ENCODE data around the gene PDIA6. TPM values are rescaled to one million over a fixed set of nuclear protein-coding genes. Genes with fewer than 3 reads are reported as not detected.
"Not testable (repeated sequence)": the region's sequence is repeated elsewhere in the genome, so short reads cannot be mapped to it uniquely, and the experiment has no call there.

The PDIA6 gene
- polyA plus RNA-seq, 3 donors, result 358 to 391 (median 365) TPM

DNA sequence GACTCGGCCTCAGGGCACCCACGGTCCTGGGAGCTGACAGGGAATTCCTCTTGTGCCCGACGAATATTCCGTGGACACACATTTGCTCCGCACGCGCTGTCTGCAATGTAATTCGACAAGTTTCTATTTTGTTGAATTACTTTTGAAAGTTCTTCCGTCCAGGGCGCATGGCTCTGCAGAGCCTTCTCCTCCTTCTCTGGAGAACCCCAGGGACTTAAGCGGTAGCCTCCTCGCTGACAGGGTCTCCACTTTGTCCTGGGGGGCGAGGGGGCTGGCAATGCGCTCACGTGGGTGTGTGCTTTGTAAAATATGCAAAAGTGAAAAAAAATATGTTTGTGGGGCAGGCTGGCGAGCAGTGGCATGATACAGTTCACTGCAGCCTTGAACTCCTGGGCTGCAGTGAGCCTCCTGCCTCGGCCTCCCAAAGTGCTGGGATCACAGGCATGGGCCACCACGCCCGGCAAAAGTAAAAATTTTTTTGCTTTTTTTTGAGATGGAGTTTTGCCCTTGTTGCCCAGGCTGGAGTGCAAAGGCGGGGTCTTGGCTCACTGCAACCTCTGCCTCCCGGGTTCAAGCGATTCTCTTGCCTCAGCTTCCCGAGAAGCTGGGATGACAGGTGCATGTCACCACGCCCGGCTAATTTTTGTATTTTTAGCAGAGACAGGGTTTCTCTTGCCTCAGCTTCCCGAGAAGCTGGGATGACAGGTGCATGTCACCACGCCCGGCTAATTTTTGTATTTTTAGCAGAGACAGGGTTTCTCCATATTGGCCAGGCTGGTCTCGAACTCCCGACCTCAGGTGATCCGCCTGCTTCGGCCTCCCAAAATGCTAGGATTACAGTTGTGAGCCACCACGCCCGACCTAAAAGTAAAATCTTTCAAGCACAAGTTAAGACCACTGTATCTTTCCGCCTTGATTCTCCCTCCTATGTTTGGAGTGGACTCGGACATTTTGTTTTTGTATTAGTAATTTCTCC is 866 bp upstream of the PDIA6 start:
- peak in 1 of 3 donors; percentile 31 for DNase-seq (ENCODE audit: low read depth in 3 of 3, low spot score in 2 of 3)

DNA sequence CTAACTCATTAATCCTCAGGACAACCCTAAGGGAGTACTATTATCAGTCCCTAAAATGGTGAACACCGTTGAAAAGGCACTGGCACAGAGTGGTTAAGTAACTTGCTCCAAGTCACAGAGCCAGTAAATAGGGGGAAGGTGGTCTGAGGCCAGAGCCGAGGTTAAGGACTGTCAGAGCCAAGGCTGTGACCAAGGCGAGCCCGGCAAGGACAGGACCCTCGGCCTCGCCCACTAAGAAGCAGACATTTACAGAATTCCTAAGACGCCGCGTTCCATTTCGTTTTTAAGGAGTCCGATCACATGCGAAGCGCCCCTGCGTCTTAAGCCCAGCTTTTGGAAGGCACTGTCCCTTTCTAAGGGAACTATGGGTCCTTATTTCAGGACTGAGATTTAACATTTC is 1.1 kb downstream of the PDIA6 start:
- no peak for DNase-seq (ENCODE audit: low read depth in 3 of 3, low spot score in 2 of 3)

DNA sequence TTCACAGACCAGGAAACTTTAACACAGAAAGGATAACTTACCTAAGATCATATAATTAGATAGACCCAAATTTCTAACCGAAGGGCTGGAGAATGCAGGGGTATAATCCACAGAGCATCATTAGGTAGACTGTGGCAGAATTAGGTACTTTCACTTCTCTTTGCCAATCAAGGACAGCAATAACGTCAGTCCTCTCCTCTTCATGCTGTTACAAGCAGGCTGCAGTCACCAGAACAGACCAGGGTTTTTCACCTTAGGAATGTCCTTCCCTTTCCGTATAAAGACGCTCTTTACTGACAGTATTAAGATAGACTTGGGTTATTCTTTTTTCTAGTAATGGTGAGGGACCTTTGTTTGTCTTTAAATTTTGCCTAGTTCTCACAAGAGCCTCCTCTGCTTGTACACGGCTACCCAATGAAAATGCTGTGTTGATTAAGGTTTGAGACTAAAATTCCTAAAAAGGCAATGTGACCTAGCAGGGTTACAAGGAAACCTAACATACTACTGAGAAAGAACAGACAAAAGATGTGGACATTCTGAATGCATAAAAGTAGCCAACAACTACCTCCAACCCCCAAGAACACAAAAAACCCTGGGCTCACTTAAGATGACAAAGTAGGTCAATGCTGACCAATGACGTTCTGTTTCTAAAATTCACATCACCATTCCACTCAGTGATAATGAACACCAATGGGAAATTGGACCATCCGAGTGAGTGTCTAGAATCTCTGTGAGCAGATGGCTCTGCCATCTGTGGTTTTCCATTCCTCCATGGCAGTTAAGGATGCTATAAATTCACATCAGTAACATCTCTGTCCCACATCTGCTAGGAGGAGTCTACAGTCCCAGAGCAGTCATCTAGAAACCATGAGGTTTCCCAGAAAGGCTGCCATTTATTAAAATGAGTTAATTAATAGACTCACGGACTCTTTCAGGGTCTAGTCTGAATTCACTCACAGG is 2.1 kb downstream of the PDIA6 start:
- DNase-seq (ENCODE audit: low read depth in 3 of 3, low spot score in 2 of 3), result no peak

DNA sequence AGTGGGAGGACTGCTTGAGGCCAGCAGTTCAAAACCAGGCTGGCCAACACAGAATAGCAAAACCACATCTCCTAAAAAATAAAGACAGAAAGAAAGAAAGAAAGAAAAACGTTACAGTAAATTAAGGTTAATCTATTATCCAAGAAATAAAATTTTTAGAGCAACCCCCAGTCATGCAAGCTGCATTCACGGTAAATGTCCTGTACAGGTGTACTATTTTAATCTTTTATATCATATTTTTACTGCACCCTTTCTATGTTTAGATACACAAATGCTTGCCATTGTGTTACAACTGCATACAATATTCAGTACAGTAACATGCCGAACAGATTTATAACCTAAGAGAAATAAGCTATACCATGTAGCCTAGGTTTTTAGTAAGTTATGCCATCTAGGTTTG is 6.0 kb downstream of the PDIA6 start:
- no peak for DNase-seq (ENCODE audit: low read depth in 3 of 3, low spot score in 2 of 3)

DNA sequence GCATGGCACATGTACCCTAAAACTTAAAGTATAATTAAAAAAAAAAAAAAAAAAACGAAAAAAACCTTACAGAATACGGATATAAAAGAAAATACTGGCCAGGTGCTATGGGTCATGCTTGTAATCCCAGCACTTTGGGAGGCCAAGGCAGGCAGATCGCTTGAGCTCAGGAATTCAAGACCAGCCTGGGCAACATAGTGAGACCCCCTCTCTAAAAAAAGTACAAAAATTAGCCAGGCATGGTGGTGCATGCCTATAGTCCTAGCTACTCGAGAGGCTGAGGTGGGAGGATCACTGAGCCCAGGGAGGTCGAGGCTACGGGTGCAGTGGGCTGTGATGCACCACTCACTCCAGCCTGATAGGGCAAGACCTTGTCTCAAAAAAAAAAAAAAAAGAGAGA is 6.6 kb downstream of the PDIA6 start:
- not testable (repeated sequence) for DNase-seq (ENCODE audit: low read depth in 3 of 3, low spot score in 2 of 3)

DNA sequence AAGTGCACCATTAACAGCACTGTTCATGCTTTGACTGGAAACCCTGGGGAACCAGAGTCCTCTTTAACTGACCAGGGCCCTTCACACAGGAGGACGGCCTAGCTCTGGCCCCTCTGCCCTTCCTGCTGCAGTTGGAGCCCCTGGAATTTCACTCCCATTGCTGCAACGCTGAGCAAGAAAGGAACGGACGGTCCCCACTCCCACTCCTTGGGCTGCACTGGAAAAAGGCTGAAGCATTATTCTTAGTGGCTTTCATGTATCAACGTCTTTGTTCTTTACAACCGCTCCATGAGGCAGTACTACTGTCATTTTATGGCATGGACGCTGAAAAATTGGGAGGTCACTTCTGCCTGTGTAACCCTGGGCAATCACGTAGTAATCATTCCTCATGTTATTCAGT is 9.9 kb downstream of the PDIA6 start:
- DNase-seq (ENCODE audit: low read depth in 3 of 3, low spot score in 2 of 3), result no peak

DNA sequence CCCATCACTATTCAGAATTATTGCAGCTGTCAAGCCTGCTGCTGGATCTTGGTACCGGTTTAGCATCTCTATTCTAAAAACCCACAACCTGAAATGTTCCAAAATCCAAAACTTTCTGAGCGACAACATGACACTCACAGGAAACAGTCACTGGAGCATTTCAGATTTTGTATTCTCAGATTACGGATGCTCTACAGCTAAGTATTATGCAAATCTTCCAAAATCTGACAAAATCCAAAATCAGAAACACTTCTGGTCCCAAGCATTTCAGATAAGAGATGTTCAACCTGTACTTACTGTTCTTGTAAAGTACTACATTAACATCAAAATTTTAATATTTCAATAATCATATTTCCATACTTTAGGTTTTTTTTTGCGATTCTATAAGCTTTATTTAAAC is 12.4 kb downstream of the PDIA6 start:
- DNase-seq (ENCODE audit: low read depth in 3 of 3, low spot score in 2 of 3), result no peak

DNA sequence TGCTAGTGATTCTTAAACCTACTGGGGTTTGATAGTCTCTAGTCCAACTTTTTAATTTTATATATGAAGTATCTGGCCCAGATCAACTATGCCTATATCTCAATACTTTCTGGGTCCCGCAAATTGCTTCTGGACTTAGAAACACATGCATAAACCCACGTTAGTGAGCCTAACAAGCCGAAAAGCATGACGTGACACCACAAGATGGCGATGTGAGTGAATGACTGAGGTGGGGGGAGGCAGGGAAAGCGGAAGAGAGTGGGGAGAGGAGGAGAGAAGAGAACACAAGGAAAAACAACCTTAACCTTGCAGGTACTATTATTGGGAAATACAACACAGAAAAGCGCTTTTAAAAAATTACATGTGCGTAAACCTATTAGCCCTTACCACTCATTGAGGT is 13.8 kb downstream of the PDIA6 start:
- no peak for DNase-seq (ENCODE audit: low read depth in 3 of 3, low spot score in 2 of 3)

DNA sequence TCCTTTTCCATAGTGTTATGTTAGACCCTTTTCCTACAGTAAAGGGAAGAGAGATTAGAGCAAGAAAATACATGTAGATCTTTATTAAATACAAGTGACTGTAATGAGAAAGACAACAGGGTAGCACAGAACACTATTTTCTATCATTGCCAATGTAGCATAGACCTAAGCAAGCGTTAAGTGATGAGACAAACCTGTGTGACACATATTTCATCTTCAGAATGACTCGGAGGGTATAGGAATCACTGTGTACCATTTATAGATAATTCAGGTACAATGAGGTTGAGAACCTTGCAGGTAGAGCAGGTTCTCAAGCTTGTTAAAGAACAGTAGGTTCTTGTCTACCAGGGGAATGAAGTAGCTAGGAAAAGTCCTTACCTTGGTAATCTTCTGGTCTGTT is 15.9 kb downstream of the PDIA6 start:
- no peak for DNase-seq (ENCODE audit: low read depth in 3 of 3, low spot score in 2 of 3)

DNA sequence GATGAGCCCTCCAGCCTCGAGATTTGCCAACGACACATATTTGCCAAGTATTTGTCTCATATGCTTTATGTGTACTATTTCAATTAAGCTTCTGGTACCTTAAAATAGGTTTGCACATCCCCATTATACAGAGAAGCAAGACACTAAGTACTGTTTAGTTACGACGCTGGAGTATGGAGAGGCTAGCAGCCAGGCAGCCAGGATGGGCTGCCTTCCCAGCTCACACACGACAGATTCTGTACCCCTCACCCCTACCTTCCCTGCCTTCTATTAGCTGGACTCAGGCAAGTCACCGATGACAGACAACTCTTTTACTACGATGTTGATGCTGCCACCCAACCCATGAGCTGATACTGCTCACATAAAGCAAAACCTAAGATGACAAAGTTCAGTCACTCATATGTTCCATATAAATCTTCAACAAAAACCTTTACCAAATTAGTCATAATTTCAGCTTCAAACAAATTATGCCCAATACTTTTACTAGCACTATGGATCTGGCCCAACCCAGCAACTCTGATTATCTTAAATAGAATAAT is 17.0 kb downstream of the PDIA6 start:
- DNase-seq (ENCODE audit: low read depth in 3 of 3, low spot score in 2 of 3), result no peak

DNA sequence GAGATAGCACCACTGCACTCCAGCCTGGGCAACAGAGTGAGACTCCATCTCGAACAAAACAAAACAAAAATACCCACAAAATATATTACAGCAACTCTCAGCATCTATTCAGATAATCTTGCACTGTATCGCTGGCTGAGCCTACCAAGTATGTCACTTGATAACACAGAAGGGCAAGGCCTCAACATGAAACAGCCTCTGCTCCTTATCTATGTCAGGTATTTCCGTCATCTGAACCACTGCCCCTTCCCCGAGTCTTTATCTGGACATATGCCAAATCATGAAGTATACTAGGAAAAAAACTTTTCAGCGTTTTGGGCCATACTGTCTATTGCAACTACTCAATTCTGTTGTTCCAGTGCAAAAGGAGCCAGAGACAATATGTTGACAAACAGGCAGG is 17.7 kb downstream of the PDIA6 start:
- no peak for DNase-seq (ENCODE audit: low read depth in 3 of 3, low spot score in 2 of 3)

DNA sequence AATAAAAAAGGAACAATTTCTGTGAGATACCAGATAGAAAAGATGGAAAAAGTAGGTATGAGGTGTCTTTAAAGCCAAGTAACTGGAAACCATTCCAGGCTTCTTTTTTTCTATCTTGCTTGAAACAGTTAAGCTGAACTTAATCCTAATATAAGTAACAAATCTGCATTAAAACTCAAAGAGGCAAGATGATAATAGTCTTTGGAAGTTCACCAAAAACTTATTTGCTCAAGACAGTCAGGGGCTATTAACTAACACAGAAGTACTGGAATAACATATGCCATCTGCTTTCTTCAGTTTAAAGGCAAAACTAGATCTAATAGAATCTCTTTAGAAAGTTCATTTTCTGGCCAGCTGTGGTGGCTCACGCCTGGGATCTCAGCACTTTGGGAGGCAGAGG is 18.8 kb downstream of the PDIA6 start:
- no peak for DNase-seq (ENCODE audit: low read depth in 3 of 3, low spot score in 2 of 3)

DNA sequence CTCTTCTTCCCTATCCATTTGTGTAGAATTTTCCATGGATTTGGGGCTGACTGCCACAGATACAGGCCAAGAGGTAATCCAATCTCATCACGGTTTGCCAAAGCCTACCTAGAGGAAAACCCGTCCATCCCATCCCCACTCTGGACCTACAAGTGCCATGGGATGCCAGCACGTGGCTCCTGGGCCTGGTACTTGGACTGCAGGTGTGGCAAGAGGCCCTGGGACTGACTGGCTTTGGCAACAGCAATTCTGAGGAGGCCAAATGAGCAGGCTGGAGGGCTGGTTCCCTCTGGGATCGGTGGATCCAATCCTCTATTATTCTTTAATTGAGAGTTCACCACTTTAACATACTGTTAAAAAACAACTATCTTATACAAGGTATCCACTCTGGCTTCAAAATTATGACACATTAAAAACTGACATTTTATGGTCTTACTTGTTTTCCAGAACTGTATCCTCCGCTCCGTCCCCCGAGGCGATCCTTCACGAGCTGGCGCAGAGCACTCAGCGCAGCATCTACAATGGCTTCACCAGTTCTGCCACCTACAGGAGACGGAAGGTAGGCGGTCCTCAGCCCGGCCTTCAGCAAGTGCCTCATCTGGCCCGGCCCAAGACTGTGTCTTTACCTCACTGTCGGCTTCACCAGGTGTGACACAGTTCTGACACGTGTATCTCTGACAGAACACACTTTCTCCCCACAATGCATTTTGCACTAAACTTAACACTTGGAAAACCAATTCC is 19.8 kb downstream of the PDIA6 start:
- no peak for DNase-seq (ENCODE audit: low read depth in 3 of 3, low spot score in 2 of 3)

DNA sequence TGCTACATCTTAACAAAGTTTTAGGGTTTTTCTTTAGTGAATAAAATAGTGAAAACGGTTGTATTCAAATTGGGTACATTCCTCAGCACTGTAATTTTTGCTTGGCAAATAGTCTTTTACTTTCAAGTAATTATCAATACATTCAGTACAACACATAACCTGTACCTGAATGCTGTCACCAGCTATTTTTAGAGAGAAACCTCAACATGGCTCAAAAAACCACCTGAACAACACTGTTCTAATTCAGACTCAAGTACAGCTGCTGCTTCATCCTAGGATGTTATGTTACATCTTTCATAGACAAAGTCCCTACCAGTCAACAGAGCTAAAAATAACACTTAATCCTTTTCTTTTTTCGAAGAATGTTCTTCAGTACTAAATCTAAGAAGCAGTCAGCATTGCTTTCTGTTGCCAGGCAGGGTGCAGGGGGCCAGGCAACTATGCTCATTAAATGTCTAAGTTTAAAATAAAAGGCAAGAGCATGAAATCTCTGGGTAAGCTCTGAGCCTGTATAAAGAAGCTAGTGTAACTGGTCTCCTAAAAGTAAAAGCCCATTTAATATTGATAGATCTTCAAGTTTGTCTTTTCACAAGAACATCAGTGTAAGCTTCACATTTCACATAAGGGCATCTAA is 20.5 kb downstream of the PDIA6 start:
- DNase-seq (ENCODE audit: low read depth in 3 of 3, low spot score in 2 of 3), result no peak

DNA sequence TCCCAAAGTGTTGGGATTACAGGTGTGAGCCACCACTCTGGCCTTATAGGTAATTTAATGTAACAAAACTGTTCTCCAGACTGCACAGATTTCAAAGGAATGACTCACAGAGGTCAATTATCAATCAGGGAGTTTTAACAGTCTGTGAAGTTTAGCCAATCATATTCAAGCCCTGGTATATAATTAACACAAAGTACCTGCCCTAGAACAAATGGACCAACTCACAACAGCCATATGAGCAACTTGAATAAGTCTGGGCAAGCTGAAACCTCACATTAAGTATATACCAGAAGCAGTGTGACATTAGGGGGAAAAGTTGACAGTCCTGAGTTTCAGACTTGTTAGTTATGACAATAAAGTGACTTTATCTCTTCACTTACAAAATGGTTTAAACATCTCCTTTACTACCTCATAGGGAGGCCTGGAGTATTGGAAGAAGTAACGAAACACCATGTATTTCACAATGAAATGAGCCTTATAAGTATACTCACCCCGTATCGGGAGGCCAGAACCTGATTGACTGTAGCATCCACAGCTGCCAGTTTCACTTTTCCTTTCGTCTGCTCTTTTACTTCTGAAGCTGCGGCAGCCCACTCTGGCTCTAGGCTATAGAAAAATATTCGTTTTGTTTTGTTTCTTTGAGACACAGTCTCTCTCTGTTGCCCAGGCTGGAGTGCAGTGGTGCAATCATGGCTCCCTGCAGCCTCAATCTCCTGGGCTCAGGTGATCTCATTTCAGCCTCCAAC is 22.2 kb downstream of the PDIA6 start:
- DNase-seq (ENCODE audit: low read depth in 3 of 3, low spot score in 2 of 3), result no peak

DNA sequence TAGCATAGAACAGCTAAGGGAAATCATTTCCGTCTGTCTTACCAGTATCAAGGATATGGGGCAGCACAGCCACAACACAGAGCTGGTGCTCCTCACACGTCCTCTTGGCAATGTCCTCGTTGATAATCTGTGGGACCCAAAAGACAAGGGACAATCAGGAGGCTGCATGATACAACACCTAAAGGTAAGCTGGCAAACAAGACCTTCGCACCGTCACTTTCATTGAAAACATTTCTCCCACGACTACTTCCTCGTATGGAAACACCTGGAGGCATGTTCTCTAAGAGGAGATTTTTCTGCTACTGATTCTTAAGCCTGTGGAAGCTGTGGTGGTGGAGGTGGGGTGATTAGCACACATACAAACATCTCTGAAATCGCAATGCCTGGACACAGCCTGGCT is 23.7 kb downstream of the PDIA6 start:
- no peak for DNase-seq (ENCODE audit: low read depth in 3 of 3, low spot score in 2 of 3)

DNA sequence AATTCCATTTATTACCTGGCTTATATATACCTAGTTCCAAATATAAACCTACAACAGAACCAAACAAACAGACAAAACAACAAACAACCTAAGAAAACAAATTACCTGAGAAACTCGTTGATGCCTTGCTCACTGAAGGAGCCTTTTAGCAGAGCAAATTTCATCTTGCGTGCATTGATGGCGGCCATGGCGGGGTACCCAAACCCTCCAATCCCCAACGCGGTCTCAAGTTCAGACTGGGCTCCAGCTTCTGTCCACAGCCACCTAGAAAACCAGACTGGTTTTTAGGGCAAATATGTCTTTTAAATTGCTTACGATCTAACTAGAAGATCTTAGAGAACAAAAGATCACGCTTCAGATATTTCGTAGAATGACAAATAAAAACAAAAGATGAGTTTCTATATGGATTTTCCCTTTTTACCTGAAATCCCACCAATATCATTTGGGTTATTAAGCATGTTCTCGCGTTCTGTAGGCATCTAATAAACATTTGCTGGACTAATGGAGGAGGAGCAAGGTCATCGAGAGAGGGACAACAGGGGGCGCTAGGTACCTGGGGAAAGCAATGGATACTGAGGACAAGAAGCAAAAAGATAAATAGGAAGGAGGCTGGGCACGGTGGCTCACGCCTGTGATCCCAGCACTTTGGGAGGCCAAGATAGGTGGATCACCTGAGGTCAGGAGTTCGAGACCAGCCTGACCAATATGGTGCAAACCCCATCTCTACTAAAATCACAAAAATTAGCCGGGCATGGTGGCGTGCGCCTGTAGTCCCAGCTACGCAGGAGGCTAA is 25.2 kb downstream of the PDIA6 start:
- DNase-seq (ENCODE audit: low read depth in 3 of 3, low spot score in 2 of 3), result no peak

DNA sequence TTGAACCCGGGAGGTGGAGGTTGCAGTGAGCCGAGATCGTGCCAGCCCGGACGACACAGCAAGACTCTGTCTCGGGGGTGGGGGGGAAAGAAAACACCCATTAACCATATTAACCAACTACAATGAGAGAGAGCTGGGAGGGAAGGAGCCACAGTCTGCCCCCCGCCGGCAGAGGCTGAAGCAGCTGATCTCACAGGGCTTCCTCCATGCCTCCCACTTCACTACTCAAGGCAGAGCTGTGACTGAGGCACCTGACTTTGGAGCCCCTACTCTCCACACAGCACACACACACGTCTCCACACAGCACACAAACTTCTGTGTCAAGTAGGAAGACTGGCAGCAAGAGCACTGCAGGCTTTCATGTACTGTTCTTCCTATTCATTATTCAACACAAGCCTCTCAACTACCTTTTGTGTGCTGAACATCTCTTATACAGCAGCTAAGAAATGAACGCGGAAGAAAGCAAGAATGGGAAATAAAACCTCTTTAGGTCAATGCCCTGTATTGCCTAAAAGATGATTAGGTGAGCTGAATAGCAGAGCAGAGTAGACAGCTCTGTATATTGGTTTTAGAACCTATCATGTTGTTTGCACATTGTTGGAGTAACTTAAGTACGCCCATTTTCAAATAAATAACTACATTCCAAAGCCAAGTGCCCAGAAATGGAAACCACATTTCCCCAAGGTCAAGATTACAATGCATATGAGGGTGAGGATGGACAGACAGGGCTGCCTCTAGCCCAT is 26.2 kb downstream of the PDIA6 start:
- no peak for DNase-seq (ENCODE audit: low read depth in 3 of 3, low spot score in 2 of 3)
